NCI-H2107 treated with DMSO at 0.1 percent for 48 hours (cell line): ENCODE results near the gene SLCO3A1.
"Not testable (repeated sequence)": the region's sequence is repeated elsewhere in the genome, so short reads cannot be mapped to it uniquely, and the experiment has no call there.

Source experiments
- DNase-seq: peaks from one replicate; lab custom pipeline; 2025; ENCODE audit not compliant: unreplicated experiment; lab: John Stamatoyannopoulos, UW

The SLCO3A1 gene

DNA sequence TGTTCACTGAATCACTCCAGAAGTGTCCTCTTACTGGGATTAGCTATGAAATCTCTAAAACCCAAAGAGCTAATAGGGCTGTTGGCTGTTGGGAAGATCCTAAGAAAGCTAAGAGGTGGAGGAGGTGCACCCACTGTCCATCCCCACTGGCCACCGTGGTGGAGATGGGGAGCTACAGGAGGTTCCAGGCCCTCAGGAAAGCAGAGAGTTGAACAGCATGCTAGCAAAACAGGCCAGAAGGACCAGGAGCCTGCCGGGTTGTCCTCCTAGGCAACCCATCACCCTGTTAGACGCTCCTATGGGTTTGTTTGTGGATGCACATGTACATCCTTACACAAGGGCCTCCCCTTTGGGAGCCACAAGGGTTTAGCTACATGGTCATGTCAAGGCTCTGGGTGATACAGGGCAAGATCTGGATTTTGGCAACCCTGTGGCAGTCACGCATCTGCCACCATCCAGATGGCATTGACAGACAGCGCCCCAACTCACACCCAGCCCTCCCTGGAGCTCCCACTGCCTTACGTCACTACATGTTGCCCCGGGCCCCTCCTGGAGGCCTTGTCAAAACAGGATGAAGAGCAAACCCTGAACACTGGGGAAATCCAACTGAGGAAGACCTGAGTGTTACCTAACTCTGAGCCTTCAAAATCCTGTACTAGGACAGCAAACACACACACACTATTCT is 208.1 kb downstream of the SLCO3A1 start:
- no peak for DNase-seq

DNA sequence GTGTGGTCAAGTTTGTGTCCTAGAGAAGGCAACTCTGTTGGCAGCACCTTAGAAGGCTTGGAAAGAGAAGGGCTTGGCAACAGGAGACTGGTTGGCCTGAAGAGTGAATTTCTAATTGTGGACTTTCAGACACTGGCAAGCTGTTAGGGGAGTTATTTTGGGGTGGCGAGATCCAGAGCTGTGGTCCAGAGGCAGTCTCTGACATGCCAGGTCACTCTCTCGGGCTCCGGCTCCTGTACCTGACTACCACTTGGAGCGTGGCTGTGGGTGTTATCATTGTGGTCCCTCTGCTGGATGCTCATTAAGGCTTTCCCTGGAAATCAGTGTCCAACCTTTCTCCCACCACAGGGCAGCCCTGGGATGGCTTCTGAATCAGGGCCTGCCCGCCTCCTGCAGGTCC is 209.0 kb downstream of the SLCO3A1 start:
- DNase-seq: no peak

DNA sequence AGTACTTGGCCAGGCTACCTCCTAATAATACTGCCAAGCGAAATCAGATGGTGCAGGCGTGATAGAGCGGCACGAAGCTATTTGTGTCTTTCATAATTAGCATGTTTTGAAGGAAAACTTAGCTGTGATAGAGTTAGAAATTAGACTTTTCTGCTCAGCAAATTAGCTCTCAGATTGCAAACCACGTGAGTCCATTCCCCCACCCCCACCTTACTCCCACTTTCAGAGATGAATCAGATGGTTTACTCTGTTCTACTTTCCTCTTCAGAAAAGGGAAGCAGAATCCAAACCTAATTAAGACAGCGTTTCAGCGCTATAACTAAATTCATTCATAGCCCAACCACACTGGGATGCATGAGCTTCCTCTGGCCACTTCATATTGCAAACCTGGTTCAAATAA is 214.6 kb downstream of the SLCO3A1 start:
- no peak for DNase-seq

DNA sequence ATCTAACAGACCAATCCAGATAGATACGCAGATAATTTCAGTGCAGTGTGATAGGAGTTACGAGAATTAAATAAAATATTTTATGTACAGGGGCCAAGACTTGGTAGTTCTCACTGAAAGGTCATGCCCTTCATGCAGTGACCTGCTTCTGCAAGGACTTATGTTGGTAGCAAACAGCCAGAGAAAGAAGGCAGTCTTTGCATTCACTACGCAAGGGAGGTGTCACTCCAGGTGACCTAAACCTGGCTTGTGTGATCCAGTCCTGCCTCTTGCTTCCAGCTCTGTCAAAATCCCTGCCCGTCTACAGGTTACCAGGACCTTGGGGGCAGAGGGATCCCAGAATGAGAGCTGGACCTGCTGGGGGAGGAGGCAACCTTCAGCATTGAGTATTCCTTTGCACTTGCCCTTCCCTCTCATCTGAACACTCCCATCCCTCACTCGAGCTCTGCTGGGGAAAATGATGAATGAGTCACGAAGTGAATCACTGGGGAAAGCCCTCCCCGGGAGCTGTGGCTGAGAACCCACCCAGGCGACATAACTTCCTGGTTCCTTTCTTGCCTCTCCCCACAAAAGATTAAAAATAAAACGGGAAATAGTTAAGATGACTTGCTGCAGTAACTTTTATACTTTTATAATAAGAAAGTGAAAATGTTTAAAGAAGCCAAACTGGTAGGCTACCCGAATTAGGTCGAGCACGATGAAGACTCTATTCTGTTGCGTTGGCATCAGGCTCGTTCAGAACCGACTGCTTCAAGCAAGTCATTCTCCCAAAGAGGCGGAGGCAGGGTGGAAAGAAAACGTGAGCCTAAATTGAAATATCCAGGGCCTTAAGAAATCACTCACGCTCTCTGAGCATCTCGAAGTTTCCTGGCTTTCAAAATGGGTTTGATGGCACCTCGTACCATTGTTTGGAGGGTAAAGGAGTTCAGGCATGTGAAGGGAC is 216.1 kb downstream of the SLCO3A1 start:
- no peak for DNase-seq

DNA sequence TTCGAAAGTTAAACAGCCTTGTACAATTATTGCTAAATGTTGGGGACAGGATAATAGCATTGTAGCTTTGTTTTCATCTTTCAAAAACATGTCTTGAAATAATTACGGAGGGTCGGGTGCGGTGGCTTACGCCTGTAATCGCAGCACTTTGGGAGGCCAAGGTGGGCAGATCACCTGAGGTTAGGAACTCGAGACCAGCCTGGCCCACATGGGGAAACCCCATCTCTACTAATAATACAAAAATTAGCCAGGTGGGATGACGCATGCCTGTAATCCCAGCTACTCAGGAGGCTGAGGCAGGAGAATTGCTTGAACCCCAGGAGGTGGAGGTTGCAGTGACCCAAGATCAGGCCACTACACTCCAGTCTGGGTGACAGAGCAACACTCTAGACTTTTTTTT is 216.7 kb downstream of the SLCO3A1 start:
- not testable (repeated sequence) for DNase-seq

DNA sequence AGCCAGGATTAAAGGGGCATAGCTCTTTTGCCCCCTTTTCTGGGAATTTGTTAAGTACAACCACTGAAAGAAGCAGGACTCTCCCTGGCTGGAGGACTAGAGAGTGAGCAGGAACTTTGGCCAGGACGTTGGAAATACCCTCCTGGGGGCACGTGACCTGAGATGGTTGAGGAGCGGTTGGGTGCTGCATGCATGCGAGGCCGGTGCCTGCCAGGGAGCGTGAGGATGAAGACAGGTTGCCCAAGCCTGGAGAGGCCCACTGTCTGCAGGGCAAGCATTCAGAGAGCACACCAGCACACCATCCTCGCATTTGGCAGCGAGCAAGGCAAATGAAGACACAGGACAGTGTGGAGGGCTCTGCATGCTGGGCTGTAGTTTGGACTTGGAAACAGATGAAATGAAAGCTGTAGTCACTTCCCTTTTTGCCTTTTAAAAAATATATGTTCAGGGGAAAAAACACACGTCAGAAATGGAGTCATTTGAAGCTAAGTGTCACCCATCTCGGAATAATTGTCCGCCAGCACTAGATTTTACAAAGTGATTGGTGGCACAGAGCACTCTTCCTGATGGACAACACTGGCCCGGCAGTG is 217.6 kb downstream of the SLCO3A1 start:
- DNase-seq: no peak

DNA sequence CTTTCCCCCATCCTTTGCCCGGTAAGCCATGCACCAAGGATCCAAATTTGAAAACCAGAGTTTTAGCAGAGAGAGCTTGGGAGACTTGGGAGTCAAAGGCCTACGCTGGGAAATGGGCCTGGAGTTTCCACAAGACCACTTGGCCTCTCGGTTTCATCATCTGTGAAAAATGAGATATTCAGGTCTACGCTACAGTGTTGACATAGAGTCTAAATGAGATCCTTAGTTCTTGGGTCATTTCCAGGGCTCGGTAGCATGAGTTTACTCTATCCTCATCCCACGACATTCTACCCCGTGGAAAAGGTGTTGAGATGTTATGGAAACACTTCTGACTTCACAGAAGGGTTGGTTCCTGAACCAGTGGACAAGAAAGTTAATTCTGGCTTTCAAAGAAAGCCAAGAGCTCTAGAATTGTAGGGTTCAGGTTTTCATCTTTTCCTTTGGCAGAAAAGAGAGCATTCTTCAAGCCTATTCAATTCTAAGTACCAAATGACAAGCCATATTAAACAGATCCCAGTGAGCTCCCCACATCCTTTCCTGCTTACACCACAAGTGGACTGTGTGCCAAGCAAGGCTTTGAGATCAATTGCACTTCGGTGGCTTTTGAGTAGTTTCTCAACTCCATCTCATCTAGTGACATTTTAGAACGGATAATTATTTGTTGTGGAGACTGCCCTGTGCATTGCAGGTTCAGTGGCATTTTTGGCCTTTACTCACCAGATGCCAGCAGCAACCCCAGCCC is 219.7 kb downstream of the SLCO3A1 start:
- no peak for DNase-seq

DNA sequence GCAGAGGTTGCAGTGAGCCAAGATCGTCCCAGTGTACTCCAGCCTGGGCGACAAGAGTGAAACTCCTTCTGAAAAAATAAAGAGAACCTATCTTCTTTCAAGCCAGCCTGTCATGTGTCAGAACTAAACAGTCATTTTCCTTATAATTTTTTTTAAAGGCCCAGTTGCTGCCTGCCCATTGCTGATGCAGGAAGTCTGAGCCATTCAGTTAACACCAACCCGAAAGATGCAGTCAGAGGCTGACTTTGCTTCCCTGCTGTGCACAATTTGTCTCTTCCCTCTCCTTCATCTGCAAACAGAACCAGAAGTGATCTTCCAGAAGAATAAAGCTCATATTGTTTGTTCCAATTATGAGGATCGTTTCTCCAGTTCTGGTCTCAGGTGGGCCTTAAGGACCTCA is 220.6 kb downstream of the SLCO3A1 start:
- no peak for DNase-seq

DNA sequence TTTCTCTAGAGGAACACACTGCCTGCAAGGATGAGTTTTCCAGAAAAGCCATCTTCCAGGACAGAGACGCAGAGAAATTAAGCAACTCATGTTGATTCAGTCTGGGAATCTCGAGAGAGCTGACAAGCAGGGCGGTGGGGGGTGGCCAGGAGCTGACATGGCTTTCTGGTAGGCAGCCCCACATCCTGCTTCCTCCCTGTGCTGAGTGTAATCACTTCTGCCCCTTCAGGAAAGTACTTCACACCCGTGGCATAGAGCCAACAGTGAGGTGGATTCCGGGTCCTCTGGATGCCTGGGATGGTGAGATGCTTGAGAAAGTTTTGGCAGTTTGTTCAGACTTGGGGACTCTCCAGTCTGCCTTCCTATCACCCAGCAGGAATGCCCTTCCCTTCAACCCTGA is 221.1 kb downstream of the SLCO3A1 start:
- no peak for DNase-seq

DNA sequence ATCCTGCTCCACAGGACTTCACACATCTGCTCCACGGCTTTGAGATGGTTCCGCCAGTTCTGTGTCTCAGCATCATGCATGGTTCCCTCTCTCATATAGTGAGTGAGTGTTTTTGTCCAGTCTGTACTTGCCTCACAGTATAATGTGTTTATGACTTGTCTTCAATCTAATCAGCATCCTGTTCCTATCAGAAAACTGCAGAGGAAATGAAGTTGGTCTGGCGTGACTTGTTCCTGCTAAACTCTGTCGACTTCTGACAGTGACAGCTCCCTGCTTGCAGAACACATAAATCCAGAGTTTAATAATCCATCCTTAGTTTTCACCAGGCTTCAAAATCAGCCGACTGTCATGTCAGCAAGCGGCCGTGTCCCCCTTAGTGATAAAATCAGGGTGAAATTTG is 222.3 kb downstream of the SLCO3A1 start:
- no peak for DNase-seq

DNA sequence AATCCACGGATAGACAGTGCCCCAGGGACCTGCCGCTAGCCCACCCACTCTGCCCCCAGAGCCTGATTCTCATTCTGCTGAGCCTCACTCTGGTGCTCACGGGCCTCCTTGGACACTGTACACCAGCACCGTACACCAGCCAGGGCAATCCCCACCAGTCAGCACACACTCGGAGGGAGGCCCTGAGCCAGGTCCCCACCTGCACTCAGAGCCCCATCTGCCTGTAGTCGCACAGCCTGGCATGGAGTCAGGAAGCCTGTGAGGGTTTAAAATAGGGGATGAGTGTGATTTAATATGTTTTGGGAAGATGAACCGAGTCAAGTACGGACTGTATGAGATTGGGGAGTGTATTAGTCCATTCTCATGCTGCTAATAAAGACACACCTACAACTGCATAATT is 223.0 kb downstream of the SLCO3A1 start:
- DNase-seq: no peak

DNA sequence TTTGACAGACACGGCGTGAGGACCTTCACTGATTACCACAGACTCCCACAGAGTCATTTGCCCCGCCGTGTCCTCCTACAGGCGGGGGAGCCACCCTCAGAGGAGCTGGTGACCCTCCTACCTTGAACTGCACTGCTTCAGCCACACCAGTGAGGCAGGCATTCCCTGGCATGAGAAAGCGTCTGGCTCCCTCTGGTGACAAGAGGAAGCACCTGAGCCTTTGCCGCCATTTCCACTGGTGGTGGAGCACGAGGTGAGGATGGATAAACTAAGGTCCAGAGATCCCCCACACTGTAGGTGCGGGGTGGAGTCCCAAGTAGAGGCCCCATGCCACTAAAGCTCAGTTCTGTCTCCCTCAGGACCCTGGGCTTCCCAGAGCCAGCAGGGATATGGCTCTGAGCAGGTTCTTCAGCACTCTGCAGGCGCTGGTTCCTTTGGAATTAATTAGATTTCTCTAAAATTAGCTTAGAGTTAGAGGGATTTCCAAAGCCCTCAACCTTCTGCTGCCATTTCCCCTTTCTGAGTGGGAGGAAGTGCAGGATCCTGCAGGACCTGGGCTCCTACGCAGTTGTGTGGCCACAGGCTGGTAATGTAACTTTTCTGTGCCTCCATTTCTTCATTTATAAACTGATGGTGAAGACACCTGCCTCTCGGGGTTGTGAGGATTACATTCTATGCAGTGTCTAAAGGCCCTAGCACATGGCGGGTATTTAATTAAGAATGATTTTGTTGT is 224.0 kb downstream of the SLCO3A1 start:
- peak; percentile 31 for DNase-seq

DNA sequence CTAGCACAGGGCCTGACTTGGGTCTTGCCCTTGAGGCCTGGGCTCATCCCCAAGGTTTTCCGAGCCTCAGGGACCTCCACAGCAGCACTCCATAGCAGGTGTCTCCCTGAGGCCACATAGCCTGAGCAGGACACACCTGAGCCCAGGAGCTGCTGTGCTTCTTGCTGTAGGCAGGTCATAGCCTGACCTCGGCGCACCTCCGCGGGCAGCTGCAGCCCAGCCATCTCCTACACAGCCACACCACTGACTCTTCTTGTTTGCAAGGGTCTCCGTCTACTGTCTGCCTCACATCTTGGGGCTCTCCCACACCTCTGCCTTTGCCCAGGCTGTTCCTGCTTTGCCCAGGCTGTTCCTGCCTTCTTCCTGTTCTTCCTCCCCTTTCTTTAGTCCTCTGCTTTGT is 224.8 kb downstream of the SLCO3A1 start:
- DNase-seq: no peak

DNA sequence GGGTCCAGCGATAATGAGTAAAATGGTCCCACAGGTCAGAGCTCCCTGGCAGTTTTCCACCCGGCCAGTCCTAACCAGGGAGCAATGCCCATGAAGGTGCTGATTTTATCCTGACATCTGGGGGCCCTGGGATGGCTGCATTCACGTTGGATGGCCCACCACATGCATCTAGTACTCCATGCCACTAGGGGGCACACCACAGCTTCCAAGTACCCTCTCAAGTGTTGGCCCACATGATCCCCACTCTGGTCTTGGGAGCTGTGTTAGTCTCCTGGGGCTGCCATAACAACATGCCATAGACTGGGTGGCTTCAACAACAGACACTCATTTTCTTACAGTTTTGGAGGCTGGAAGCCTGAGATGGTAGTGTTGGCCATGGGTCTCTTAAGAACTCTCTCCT is 225.5 kb downstream of the SLCO3A1 start:
- no peak for DNase-seq

DNA sequence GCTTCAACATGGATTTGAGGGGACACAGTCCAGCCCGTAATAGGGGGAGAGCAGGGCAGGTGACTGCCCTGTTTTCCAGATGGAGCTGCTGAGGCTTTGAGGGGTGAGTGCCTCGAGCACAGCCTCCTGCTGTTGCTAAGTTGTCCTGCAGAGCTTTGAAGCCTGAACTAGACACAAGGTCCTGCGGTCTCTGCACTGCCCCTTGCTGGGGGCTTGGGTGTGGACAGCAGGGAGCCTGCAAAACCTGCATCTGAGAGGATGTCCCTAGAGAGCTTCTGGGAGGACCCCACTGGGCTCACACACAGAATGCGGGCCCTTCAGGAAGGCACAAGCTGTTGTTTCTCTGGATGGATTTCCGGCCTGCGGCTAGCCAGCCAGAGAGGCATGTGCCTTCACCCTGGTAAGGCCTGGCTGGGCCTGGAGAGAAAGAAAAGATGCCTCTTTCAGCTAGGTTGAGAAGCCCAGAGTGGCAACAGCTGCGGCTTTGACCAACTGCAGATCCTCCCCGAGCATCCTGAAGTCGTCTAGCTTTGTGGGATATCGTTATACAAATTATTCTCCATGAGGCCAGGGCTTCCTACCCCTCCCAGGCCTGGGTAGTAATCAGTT is 226.2 kb downstream of the SLCO3A1 start:
- DNase-seq: peak; percentile 30

DNA sequence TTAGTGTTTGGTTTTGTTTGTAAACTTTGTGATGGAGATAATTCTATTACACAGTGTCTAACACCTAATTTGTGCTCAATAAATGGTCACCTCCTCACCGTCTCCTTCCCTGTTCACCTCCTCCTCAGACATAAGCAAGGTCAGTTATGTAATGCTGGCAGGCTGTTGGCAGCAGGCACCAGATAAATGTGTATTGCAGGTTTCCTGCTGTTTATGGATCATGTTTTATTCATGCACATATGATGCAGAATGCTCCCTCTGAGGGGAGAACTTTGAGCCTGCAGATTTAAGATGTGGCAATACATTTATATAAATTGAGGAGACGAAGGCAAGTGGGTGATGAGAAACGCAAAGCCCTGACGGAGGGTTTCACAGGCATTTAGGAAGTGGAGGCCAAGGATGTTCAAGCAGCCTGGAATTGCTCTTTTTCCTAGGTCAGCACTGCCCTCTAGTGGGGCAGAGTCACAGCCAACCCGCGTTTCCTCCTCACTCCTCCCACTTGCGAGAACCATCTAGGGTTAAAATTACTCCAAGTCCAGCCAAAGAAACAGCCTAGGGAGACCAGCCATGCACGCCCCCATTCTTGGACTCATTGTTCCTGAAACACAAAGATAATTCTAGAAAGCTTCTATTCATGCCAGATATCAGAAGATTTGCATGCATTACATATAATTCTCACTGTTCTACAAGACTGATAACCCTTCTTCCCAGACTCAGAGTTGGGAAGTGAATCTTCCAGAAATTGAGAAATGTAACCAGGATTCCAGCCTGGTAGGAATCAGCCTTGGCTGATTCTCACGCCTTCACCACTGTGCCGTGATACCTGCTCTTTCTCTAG is 228.7 kb downstream of the SLCO3A1 start:
- peak; percentile 49 for DNase-seq

DNA sequence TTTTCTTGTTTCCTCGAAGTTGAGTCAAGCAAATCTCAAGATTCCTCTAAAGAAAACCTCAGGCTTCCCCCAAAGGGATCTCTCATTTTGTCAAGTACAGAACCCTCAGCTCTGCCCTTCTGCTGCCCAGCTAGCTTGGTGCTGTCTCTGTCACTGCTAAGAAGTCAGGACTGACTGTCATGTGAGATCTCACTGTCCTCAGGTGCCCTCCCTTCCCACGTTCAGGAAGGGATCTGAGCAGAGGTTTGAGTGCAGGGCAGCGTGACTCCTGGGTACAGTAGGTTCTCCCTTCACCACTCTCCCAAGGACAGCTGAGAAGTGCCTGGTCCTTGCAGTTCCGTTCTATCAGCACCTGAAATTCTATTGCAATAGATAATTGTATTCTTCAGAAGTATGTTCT is 229.7 kb downstream of the SLCO3A1 start:
- no peak for DNase-seq

DNA sequence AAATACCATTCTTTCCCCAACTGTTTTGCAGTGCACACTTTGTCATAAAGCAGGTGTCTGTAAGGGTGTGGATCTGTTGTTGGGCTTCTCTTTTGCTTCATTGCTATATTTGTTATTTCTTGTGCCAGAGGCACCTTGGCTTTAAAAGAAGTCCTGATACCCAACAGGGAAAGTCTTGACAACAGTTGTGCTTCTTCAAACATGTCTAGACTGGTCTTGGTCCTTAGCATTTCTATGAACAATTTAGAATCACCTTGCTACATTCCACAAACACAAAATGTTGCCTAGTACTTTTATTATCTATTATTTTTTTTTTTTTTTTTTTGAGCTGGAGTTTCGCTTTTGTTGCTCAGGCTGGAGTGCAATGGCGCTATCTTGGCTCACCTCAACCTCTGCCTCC is 233.7 kb downstream of the SLCO3A1 start:
- DNase-seq: no peak

DNA sequence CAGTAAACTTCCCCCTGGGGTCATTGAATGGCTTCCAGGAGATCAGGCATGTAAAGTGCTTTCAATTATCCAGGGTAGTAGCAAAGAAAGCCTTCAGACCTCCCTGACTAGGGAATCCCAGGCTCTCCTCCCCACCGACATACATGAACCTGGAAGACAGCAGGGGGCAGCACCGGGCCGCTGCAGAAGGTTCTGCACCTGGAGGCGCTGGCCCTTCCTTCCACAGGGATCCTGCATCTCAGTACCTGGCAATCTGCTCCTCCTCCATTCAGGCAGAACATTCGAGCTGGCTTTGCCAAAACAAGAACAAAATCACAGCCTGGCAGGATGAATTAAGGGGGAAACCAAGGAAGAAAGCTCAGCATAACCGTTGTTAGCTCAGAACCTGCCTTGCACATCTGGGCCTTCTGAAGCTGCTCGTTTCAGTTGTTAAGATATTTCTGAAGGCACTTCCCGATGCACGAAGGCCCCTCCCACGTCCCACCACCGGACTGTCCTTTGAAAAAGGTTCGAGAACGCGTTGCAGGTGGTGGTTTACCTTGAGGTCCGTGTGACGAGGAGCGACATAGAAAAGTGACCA is 237.7 kb downstream of the SLCO3A1 start:
- DNase-seq: peak; percentile 43
